Smooth muscle cell (in vitro differentiated cells): ENCODE data around the gene CFAP65. TPM values are rescaled to one million over a fixed set of nuclear protein-coding genes. Genes with fewer than 3 reads are reported as not detected.

ENCODE experiments used
- DNase-seq: peaks from one replicate; lab custom pipeline; 2025; ENCODE audit not compliant: unreplicated experiment; lab: John Stamatoyannopoulos, UW
- H2AFZ ChIP-seq: fragments of 200-600 bp; sonication (generic); 2 replicates; pipeline ENCODE4 v1.6.0; 2016; ENCODE audit warnings: antibody characterized with exemption, low read depth, mild to moderate bottlenecking
- H3F3A ChIP-seq: fragments of 200-600 bp; sonication (generic); 2 replicates; pipeline ENCODE4 v1.6.0; 2017; ENCODE audit warnings: antibody characterized with exemption, low read depth
- H3K27ac ChIP-seq: fragments of 200-600 bp; sonication (generic); 2 replicates; pipeline ENCODE4 v1.5.1; 2016; ENCODE audit warnings: low read depth, mild to moderate bottlenecking
- H3K27me3 ChIP-seq: fragments of 200-600 bp; sonication (generic); 2 replicates; pipeline ENCODE4 v1.6.1; 2016; ENCODE audit warnings: low read depth, mild to moderate bottlenecking
- H3K36me3 ChIP-seq: fragments of 200-600 bp; sonication (generic); 2 replicates; pipeline ENCODE4 v1.5.1; 2016; ENCODE audit warnings: low read depth
- H3K4me1 ChIP-seq: fragments of 200-600 bp; sonication (generic); 2 replicates; pipeline ENCODE4 v1.5.1; 2016; ENCODE audit warnings: low read depth
- H3K4me2 ChIP-seq: fragments of 200-600 bp; sonication (generic); 2 replicates; pipeline ENCODE4 v1.6.0; 2016; ENCODE audit warnings: mild to moderate bottlenecking
- H3K4me3 ChIP-seq: fragments of 200-600 bp; sonication (generic); 2 replicates; pipeline ENCODE4 v1.5.1; 2016; ENCODE audit warnings: mild to moderate bottlenecking
- H3K79me2 ChIP-seq: fragments of 200-600 bp; sonication (generic); 2 replicates; pipeline ENCODE4 v1.6.0; 2016; ENCODE audit warnings: low read depth, mild to moderate bottlenecking
- H3K9ac ChIP-seq: fragments of 200-600 bp; sonication (generic); 2 replicates; pipeline ENCODE4 v1.6.0; 2016; ENCODE audit warnings: low read depth
- H3K9me3 ChIP-seq: fragments of 200-600 bp; sonication (generic); replicated peaks from 2 replicates; pipeline ENCODE4 v1.5.1; 2016; ENCODE audit warnings: low read depth
- H4K20me1 ChIP-seq: fragments of 200-600 bp; sonication (generic); 2 replicates; pipeline ENCODE4 v1.6.0; 2016; ENCODE audit warnings: low read depth
- CTCF ChIP-seq: fragments of 200-600 bp; sonication (generic); IDR thresholded peaks from 2 replicates; pipeline ENCODE4 v1.5.1; 2017; ENCODE audit warnings: borderline replicate concordance, mild to moderate bottlenecking, antibody characterized with exemption; ENCODE audit not compliant: insufficient read depth, poor library complexity, severe bottlenecking
- WGBS: methylation state at CpG from one replicate; pipeline ENCODE4 v1.1.7; 2016; ENCODE audit warnings: low lambda C conversion rate; 5-methylcytosine and 5-hydroxymethylcytosine counted together
- polyA plus RNA-seq: library from polyadenylated mRNA; unstranded; fragments of >200 nt; fragmentation: Nextera tagmentation; extraction: Ambion mirVana; gene quantifications from 2 replicates; pipeline ENCODE4 v1.2.1, GENCODE V29; 2016
- total RNA-seq: library from RNA; depleted of rRNA; stranded (reverse); fragments of >200 nt; gene quantifications from 2 replicates; pipeline ENCODE4 v1.2.3, GENCODE V29; 2014

The CFAP65 gene
- total and polyA plus RNA-seq, 2 experiments from 2014 or later: not detected

- Histone ChIP-seq H3K27me3 (peaks cover 29% of the 10 kb centered on the region), H3K9me3 (no peaks in the 10 kb centered on the region), H3K4me2 (no peak overlapping the region), H3K79me2 (no peaks in the 10 kb centered on the region), H4K20me1 (no peaks in the 10 kb centered on the region), H3K36me3 (no peaks in the 10 kb centered on the region), H3K4me3 (no peak overlapping the region), H3K9ac (no peak overlapping the region), H3K27ac (no peak overlapping the region), H2AFZ (no peak overlapping the region), H3K4me1 (no peaks in the 10 kb centered on the region), H3F3A (no peaks in the 10 kb centered on the region)
- WGBS: 88% methylated on average over 7 of the region's 7 CpGs
- no peak for TF ChIP-seq CTCF
- no peak for DNase-seq
These were observed 23.0 kb downstream of the CFAP65 start for GRCh38 chr2:219018286-219018685.

GRCh38 chr2:219017201-219017931 is 23.9 kb downstream of the CFAP65 start:
- H4K20me1 ChIP-seq: no peaks in the 10 kb centered on the region
- H3K27ac ChIP-seq: no peak overlapping the region
- no peak for TF ChIP-seq CTCF
- no peaks in the 10 kb centered on the region for H3K9me3 ChIP-seq
- no peaks in the 10 kb centered on the region for H3F3A ChIP-seq
- DNase-seq: no peak
- H3K4me2 ChIP-seq: no peak overlapping the region
- H2AFZ ChIP-seq: no peak overlapping the region
- H3K4me1 ChIP-seq: no peaks in the 10 kb centered on the region
- H3K79me2 ChIP-seq: no peaks in the 10 kb centered on the region
- H3K4me3 ChIP-seq: no peak overlapping the region
- no peaks in the 10 kb centered on the region for H3K36me3 ChIP-seq
- H3K9ac ChIP-seq: no peak overlapping the region
- peaks cover 29% of the 10 kb centered on the region for H3K27me3 ChIP-seq
- WGBS: 91% methylated on average over 14 of the region's 14 CpGs

- H3K9me3 ChIP-seq: no peaks in the 10 kb centered on the region
- no peaks in the 10 kb centered on the region for H3K79me2 ChIP-seq
- no peaks in the 10 kb centered on the region for H3K36me3 ChIP-seq
- H2AFZ ChIP-seq: no peak overlapping the region
- H4K20me1 ChIP-seq: no peaks in the 10 kb centered on the region
- WGBS: 94% methylated on average over 11 of the region's 11 CpGs
- H3K9ac ChIP-seq: no peak overlapping the region
- no peaks in the 10 kb centered on the region for H3K4me1 ChIP-seq
- no peak overlapping the region for H3K4me3 ChIP-seq
- no peak for TF ChIP-seq CTCF
- no peak overlapping the region for H3K4me2 ChIP-seq
- DNase-seq: no peak
- H3K27ac ChIP-seq: no peak overlapping the region
- H3F3A ChIP-seq: no peaks in the 10 kb centered on the region
- H3K27me3 ChIP-seq: peaks cover 29% of the 10 kb centered on the region
These were observed 24.6 kb downstream of the CFAP65 start for GRCh38 chr2:219016721-219017120.

- TF ChIP-seq CTCF: no peak
- Histone ChIP-seq H3F3A (no peaks in the 10 kb centered on the region), H3K79me2 (no peaks in the 10 kb centered on the region), H3K9me3 (no peaks in the 10 kb centered on the region), H3K4me2 (no peak overlapping the region), H3K4me3 (no peak overlapping the region), H3K4me1 (no peaks in the 10 kb centered on the region), H3K27me3 (peaks cover 22% of the 10 kb centered on the region), H3K9ac (no peak overlapping the region), H3K36me3 (no peaks in the 10 kb centered on the region), H3K27ac (no peak overlapping the region), H4K20me1 (no peaks in the 10 kb centered on the region), H2AFZ (no peak overlapping the region)
- 64% methylated on average over 5 of the region's 5 CpGs for WGBS
- no peak for DNase-seq
These were observed 30.4 kb downstream of the CFAP65 start for GRCh38 chr2:219010873-219011272.
